GM12892 (cell line): ENCODE measurements around the gene MIEF2.

Source experiments
- POLR2A ChIP-seq: IDR thresholded peaks from 2 replicates; pipeline ENCODE4 v1.6.1; 2011; ENCODE audit warnings: low read depth, low read length, control low read depth
- POLR2AphosphoS5 ChIP-seq: IDR thresholded peaks from 2 replicates; pipeline ENCODE4 v1.6.1; 2011; ENCODE audit warnings: low read depth, low read length, control low read depth

DNA sequence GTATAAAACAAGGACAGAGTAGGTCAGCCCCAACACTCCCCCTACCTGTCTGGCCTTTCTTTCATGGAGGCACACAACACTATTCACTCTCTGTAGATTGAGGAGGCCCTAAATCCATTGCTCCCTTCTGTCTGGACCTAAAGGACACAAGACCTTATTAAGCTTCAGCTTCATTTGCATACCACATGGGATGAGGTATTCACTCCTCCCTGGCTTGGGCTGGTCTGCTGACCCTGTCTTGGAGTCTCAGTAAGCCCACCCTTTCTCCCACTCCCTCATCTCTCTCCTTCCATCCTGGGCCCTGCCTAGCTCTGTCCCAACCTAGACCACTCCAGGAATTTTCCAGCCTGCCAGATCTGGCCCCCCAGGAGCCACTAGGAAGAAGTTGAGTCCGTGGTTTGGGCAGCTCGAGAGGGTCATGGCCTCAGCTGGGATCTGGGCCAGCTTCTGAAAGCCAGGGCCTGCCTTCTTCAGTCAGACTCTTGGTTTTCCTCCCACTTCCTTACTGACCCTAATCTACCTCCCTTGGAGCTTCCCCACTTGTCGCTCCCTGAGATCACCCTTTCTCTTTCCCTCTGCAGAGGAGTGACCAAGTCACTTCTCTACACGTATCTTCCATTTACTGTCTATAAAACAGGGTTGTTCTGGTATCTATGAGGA is 41.6 kb upstream of the MIEF2 start:
- TF ChIP-seq POLR2A (no peak), POLR2AphosphoS5 (no peak)
